ENCODE measurements around the gene KIF13A. TPM values are rescaled to one million over a fixed set of nuclear protein-coding genes. Genes with fewer than 3 reads are reported as not detected.

Gene KIF13A
- total RNA-seq, 2 donors from 2014 or later: 74.6 to 110 TPM

DNA sequence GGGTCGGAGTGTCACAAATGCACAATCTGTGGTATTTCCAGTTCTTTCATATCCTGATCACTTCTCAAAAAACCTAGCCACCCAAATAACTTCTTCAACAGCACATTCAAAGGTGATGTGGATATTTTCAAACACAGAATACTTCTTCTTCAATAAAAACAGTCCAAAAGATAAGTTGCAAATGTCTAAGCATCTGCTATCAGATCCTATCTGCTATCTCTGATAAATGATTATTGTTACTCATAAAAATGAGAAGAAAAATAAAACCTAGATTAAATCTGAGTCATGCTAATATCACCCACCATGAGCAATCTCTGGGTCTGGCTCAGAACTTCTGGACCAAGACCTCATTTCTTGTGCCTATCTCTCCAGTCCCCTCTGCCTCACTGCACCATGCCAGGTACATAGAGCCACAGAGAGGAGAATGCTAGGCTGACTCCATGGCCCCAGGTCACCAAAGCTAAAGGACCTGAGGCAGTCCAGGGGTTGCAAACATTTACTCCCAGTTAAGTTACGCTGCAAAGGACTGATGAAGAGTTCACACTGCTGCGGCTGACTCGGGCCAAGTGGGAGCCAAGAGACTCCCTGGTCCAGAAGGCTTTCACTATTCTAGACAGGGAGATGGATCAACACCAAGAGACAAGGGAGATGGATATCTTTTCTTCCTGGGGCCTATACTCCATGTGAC, 101.4 kb downstream of the KIF13A start:
- intact Hi-C loops (cut with DNase I): loop anchor here in 1 of 2 donors (1.0 kb wide), 1 partner anchor 27 kb away; no protein-coding TSS in a partner anchor
- DNase-seq (ENCODE audit: low spot score): no peak

- DNase-seq (ENCODE audit: low spot score): no peak
- intact Hi-C loops (cut with DNase I): loop anchor here in 1 of 2 donors (1.0 kb wide), 1 partner anchor 29 kb away; no protein-coding TSS in a partner anchor
These were observed 102.6 kb downstream of the KIF13A start for GRCh38 chr6:17884498-17885478.

DNA sequence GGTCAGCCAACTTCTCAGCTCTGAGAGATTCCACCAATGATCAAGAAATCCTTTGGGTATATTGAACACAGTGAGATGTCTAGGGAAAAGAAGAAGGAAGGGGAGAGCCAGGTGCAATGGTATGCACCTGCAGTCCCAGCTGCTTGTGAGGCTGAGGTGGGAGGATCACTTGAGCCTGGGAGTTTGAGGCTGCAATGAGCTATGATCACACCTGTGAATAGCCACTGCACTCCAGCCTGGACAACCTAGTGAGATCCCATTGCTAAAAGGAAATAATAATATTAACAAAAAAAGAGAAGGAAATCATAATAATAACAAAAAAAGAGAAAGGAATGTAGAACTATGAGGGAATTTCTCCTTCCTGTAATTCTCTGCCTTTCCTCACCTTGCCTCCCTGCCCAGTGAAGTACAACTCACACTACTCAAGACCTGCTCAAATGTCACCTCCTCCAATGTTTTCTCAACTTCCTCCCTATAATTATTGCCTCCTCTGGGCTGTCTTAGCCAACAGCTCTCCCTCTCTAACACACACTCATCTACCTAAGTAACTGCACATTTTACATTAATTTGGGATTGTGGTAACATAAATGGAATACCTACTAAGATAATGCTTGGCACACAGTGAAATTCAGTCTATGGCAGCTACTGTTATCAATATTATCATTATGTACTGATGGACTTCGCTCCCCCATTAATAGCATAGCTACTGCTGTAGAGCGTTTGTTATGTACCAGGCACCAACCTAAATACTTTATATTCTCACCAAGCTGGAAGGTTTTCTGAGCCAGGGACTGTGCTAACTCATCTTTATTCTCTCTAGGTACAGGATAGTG, 103.6 kb downstream of the KIF13A start:
- DNase-seq (ENCODE audit: low spot score): no peak
- intact Hi-C loops (cut with DNase I): no loop called here

DNA sequence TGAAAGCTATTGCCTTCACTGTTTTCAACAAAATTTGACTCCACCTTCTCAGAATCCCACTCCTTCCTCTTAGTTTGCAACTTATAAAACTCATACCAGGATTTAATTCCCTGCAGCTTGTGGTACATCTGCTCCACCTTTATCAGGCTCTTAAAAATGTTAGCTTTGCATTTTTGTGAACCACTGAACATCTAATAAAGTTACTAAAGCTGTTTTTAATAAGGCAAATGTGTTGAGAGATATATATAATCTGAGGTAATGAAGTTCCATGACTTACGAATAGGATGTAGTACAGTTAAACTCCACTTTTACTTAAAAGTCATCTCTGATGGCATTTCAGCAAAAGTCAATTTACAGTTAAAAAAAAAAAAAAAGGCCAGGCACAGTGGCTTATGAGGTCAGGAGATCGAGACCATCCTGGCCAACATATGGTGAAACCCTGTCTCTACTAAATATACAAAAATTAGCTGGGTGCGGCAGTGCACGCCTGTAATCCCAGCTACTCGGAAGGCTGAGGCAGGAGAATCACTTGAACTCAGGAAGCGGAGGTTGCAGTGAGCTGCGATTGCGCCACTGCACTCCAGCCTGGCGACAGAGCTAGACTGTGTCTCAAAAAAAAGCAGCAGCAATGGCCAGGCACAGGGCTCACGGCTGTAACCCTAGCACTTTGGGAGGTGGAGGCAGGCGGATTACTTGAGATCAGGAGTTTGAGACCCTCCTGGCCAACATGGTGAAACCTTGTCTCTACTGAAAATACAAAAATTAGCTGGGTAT, 106.2 kb downstream of the KIF13A start:
- DNase-seq (ENCODE audit: low spot score): peak; percentile 84
- intact Hi-C loops (cut with DNase I): no loop called here

DNA sequence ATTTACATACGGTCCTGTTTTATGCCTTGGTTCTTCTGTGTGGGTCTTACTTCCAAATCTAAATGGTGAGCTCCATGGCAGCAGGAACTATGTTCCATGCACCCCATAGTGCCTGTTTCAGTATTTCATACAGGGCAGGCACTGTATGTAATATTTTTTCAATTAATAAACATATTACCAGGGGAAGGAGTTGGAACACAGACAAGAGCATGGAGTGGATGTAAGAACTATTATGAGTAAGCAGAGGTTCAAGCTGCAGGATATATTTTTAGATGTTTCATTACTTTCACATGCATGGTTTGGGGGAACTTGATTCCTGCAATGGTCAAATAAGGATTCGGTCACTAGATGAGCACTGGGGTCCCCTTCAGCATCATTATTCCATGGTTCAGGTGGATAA, 108.3 kb downstream of the KIF13A start:
- intact Hi-C loops (cut with DNase I): no loop called here
- no peak for DNase-seq (ENCODE audit: low spot score)

- no peak for DNase-seq (ENCODE audit: low spot score)
- intact Hi-C loops (cut with DNase I): no loop called here
These were observed 108.7 kb downstream of the KIF13A start for GRCh38 chr6:17878734-17879133.

GRCh38 chr6:17877895-17878440, 109.5 kb downstream of the KIF13A start:
- intact Hi-C loops (cut with DNase I): no loop called here
- no peak for DNase-seq (ENCODE audit: low spot score)

- intact Hi-C loops (cut with DNase I): no loop called here
- no peak for DNase-seq (ENCODE audit: low spot score)
These were observed 110.1 kb downstream of the KIF13A start for GRCh38 chr6:17877196-17877894.

- intact Hi-C loops (cut with DNase I): no loop called here
- DNase-seq (ENCODE audit: low spot score): no peak
These were observed 112.7 kb downstream of the KIF13A start for GRCh38 chr6:17874753-17875152.

- intact Hi-C loops (cut with DNase I): no loop called here
- no peak for DNase-seq (ENCODE audit: low spot score)
These were observed 114.5 kb downstream of the KIF13A start for GRCh38 chr6:17872908-17873307.

- DNase-seq (ENCODE audit: low spot score): no peak
- intact Hi-C loops (cut with DNase I): no loop called here
These were observed 115.6 kb downstream of the KIF13A start for GRCh38 chr6:17871836-17872235.

DNA sequence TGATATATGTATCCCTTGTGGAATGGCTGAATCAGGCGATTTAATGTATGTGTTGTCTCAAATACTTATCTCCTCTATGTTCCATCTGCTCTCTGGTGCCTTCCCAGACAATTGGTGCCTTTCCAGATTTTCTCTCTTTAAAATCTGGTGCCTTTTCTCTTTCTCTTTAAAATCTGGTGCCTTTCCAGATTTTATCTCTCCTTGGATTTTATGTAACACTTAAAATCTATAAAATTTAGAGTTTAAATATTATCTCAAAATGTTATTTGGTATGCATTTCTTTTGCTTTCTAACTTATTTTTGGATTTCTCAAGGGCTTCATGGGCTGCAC, 116.3 kb downstream of the KIF13A start:
- intact Hi-C loops (cut with DNase I): no loop called here
- no peak for DNase-seq (ENCODE audit: low spot score)

DNA sequence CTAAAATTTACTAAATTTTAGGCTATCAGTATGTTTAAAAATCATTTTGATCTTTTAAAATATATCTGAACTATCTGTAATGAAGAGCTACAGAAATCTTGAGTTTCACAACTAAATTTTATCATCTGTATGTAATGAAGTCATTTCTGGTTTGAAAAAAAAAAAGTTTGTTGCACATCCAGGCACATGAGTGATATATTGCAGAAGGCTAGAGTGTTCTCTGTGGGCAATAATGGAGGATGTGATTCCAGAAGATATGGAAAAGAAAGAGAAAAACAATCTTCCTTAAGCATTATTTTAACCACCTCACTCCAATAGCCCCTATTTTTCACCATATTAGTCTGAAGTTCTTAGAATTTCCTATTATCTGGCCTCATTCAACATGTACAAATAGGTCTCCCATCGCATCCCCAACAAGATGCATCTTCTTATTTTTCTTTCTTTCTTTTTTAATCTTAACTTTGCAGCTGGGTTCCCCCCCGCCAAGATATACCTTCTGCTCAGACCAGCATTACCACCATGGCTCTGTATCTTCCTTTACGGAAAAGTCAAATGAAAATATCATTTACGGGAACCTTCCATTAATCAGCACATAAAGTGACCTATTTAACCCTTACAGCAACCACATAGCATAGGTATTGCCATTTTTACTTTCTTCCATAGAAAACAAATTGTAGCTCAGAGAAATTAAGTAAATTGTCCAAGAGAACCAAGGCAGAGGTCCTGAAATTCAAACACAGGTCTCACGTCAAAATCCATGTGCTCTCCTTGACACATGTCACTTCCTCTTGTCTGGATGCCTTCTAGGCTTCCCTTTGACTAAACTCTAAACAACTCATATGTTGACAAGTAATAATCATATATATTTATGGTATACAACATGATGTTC, 116.9 kb downstream of the KIF13A start:
- intact Hi-C loops (cut with DNase I): no loop called here
- DNase-seq (ENCODE audit: low spot score): no peak

DNA sequence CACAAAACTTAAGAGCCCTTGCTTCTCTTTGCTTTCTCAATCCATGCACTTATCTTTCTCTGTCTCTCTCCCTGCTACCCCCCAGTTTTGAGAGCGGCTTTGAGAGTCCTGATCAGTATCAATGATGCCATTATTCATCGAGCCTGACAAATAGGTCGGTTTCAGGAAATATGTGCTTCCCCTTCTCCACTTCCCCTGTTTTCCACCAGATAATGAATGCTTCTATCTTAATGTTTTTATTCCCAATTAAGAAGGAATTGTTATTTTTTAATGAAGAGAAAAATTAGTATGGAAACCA, 117.7 kb downstream of the KIF13A start:
- intact Hi-C loops (cut with DNase I): loop anchor here in 1 of 2 donors (5.0 kb wide), 1 partner anchor 93 kb away; no protein-coding TSS in a partner anchor
- DNase-seq (ENCODE audit: low spot score): no peak

DNA sequence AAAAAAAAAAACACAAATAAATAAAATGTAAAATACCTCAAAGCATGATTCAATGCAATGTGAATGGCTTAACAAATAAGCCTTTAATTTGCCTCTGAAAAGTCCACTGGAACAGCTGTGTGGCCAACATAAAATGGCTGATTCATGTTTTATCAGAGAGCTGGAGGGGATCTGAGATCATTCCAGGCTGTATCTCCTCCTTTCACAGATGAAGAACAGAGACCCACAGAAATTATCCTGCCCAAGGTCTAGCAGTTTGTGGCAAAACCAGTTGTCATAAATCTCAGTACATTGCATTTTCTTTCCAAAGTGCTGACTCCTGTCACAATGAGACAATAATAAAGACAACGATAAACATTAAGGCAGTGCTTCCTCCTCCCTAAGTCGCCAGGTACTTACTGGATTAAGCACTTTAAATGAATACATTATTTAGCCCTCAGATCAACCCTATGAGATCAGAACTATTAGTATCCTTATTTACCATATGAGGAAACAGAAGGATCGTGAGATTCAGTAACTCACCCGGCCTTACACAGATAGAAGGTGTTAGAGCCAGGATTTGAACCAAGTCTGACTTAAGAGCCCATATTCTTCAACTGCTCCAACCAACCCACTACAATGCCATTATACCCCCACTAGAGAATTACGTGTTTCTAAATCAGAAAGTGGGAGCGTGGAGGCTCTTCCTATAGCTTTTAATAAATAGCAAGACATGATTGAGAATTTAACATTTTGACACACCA, 118.3 kb downstream of the KIF13A start:
- intact Hi-C loops (cut with DNase I): loop anchor here in 1 of 2 donors (5.0 kb wide), 1 partner anchor 93 kb away; no protein-coding TSS in a partner anchor
- DNase-seq (ENCODE audit: low spot score): no peak

- intact Hi-C loops (cut with DNase I): loop anchor here in 1 of 2 donors (5.0 kb wide), 1 partner anchor 94 kb away; no protein-coding TSS in a partner anchor
- no peak for DNase-seq (ENCODE audit: low spot score)
These were observed 119.6 kb downstream of the KIF13A start for GRCh38 chr6:17867880-17868279.

Measured in posterior vena cava (tissue), 2 donors.